ENCODE data around the gene MTA1.

The MTA1 gene

DNA sequence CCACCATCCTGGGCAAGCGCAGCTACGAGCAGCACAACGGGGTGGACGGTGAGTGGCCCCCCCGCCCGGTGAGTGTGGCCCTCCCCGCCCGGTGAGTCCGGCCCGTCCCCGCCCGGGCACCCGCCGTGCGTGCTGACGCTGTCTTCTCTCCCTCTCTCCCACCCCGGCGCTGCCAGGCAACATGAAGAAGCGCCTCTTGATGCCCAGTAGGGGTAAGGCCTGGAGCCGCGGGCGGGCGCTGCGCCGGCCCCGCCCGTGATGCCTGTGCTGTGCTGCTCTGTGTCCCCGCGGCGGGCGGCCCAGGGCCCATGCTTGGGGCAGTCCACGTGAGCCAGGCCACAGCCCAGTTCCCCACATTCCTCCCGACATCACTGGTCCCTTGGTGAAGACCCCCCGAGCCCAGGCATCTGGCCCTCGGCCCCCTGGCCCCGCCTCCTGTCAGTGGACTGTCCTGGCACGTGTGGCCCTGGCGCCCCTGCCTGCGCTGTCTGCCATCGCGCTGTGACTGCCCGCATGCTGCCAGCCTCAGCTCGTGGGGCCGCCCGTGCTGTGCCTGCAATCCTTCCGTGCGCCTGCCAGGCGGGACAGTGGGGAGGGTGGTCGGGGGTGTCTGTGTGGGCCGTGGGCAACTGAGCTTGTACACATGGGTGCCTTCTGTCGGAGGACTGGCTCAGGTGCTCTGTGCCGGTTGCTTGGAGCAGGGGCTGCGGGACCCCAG, 47.1 kb downstream of the MTA1 start:
- Histone ChIP-seq H3K27me3 (no peaks in the 10 kb centered on the region), H3K9ac (no peak overlapping the region), H3K4me1 (peaks cover 60% of the 10 kb centered on the region), H4K20me1 (peaks cover 91% of the 10 kb centered on the region), H3K36me3 (peaks cover 77% of the 10 kb centered on the region), H3K27ac (no peak overlapping the region), H3K4me2 (peak overlapping the region; percentile 100; the same call in 1 of the 2 replicates), H3K4me3 (no peak overlapping the region), H3K9me3 (no peaks in the 10 kb centered on the region)
- no peak for TF ChIP-seq Cebpa-rat (IDR thresholded peaks at IDR 0.05)

- H3K4me1 ChIP-seq: peaks cover 60% of the 10 kb centered on the region
These were observed 47.8 kb downstream of the MTA1 start for GRCh38 chr14:105467249-105467941.

DNA sequence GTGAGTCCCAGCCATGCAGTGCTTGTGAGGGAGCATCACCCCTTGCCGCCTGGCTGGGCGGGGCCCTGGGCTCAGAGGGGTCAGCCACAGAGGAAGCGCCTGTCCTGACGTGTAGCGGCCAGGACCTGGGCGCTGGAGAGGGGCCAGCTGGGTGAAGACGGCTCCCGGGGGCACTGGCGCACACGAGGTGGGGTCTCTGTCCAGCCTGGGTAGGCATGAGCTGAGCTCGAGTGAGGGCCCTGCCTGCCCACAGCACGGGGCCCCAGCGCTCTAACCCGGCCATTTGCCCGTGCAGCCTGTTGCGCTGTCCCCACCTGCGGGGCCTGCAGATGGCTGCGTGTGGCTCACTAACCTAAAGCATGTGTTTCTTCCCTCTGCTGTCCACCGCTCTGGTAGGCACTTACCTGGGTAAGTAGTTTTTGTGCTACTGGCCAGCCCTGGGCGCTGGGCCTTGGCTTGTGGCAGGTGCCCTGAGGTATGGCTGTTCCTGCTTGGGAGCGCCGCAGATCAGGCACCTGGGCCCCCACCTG, 48.4 kb downstream of the MTA1 start:
- H3K27ac ChIP-seq: no peak overlapping the region
- H3K27me3 ChIP-seq: no peaks in the 10 kb centered on the region
- no peaks in the 10 kb centered on the region for H3K9me3 ChIP-seq
- H3K4me3 ChIP-seq: no peak overlapping the region
- peak overlapping the region; percentile 100 for H3K4me2 ChIP-seq
- peaks cover 64% of the 10 kb centered on the region for H3K4me1 ChIP-seq
- no peak for TF ChIP-seq Cebpa-rat (IDR thresholded peaks at IDR 0.05)
- 0 out of 2 replicates have a peak overlapping the region, but pooled peaks have one; percentile 16 for H3K9ac ChIP-seq
- H4K20me1 ChIP-seq: peaks cover 91% of the 10 kb centered on the region
- H3K36me3 ChIP-seq: peaks cover 64% of the 10 kb centered on the region

More at GRCh38 chr14:105467249-105467941, 47.8 kb downstream of the MTA1 start:
- Histone ChIP-seq H3K27me3 (no peaks in the 10 kb centered on the region), H3K27ac (no peak overlapping the region), H3K4me3 (no peak overlapping the region), H3K9me3 (no peaks in the 10 kb centered on the region), H3K9ac (0 out of 2 replicates have a peak overlapping the region, but pooled peaks have one; percentile 16), H3K36me3 (peaks cover 70% of the 10 kb centered on the region), H3K4me2 (peak overlapping the region; percentile 100), H4K20me1 (peaks cover 91% of the 10 kb centered on the region)
- no peak for TF ChIP-seq Cebpa-rat (IDR thresholded peaks at IDR 0.05)

GRCh38 chr14:105468621-105469241, 49.1 kb downstream of the MTA1 start:
- peak overlapping the region; percentile 65 for H3K27ac ChIP-seq
- no peaks in the 10 kb centered on the region for H3K9me3 ChIP-seq
- peaks cover 56% of the 10 kb centered on the region for H3K36me3 ChIP-seq
- H3K27me3 ChIP-seq: no peaks in the 10 kb centered on the region
- 0 out of 2 replicates have a peak overlapping the region, but pooled peaks have one; percentile 28 for H3K4me3 ChIP-seq
- peaks cover 72% of the 10 kb centered on the region for H3K4me1 ChIP-seq
- H4K20me1 ChIP-seq: peaks cover 90% of the 10 kb centered on the region
- H3K4me2 ChIP-seq: peak overlapping the region; percentile 100
- TF ChIP-seq Cebpa-rat (IDR thresholded peaks at IDR 0.05): no peak
- H3K9ac ChIP-seq: peak overlapping the region; percentile 50; the same call in 1 of the 2 replicates

DNA sequence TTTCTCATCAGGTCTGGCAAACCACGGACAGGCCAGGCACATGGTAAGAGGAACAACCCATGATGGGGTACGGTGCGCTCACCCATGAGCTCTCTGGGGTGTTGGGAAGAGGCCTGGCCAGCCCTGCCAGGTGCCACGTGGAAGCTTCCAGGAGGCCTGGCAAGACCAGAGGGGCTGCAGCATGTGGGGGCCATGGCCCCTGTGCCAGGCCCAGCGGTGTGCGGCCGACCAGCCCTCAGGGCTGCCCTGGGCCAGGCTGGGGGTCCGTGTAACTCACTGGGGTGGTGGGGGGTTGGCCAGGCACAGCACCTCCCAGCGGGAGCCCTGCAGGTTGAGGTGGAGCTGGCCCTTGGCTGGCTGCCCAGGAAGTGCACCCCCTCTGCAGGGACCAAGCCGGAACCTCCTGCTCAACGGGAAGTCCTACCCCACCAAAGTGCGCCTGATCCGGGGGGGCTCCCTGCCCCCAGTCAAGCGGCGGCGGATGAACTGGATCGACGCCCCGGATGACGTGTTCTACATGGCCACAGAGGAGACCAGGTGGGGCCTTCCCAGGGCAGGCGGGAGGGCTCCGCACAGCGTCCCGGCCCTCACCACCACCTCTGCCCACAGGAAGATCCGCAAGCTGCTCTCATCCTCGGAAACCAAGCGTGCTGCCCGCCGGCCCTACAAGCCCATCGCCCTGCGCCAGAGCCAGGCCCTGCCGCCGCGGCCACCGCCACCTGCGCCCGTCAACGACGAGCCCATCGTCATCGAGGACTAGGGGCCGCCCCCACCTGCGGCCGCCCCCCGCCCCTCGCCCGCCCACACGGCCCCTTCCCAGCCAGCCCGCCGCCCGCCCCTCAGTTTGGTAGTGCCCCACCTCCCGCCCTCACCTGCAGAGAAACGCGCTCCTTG, 50.1 kb downstream of the MTA1 start:
- peak overlapping the region; percentile 28; the same call in 1 of the 2 replicates for H3K4me3 ChIP-seq
- peaks cover 85% of the 10 kb centered on the region for H4K20me1 ChIP-seq
- H3K27ac ChIP-seq: peak overlapping the region; percentile 77
- H3K9me3 ChIP-seq: no peaks in the 10 kb centered on the region
- H3K9ac ChIP-seq: peak overlapping the region; percentile 50; the same call in 1 of the 2 replicates
- H3K27me3 ChIP-seq: 0 out of 2 replicates have a peak, but pooled peaks cover under 1% of the 10 kb centered on the region
- H3K4me2 ChIP-seq: peak overlapping the region; percentile 100
- peaks cover 47% of the 10 kb centered on the region for H3K36me3 ChIP-seq
- peaks cover 73% of the 10 kb centered on the region for H3K4me1 ChIP-seq
- no peak for TF ChIP-seq Cebpa-rat (IDR thresholded peaks at IDR 0.05)

DNA sequence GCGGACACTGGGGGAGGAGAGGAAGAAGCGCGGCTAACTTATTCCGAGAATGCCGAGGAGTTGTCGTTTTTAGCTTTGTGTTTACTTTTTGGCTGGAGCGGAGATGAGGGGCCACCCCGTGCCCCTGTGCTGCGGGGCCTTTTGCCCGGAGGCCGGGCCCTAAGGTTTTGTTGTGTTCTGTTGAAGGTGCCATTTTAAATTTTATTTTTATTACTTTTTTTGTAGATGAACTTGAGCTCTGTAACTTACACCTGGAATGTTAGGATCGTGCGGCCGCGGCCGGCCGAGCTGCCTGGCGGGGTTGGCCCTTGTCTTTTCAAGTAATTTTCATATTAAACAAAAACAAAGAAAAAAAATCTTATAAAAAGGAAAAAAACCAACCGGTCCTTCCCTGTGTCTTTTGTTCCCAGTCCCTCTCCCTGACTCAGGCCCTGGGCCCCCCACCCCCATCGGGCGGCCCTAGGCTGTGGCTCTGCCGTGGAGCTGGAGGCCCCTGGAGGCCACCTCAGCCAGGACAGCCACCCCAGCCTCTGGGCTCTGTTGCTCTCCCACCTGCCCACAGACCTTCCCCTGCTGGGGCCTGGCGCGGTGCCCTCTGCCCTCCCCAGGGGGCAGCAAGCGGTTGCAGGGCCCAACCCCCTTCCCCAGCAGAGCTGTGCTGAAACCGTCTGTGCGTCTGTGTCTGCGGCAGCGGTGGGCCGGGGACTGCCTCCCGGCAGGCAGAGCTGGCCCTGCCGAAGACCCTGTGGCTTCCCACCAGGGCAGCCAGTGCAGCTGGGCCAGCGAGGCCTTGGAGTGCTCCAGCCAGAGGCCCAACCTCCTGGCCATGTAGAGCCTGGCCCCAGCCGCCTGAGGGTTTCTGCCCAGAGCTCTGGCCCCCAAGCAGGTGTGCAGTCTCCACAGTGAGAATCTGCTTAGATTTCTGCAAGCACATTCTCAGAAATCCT, 51.0 kb downstream of the MTA1 start:
- TF ChIP-seq Cebpa-rat (IDR thresholded peaks at IDR 0.05): no peak
- H3K27ac ChIP-seq: peak overlapping the region; percentile 77
- peaks cover 83% of the 10 kb centered on the region for H3K4me1 ChIP-seq
- peaks cover 85% of the 10 kb centered on the region for H4K20me1 ChIP-seq
- H3K4me2 ChIP-seq: peak overlapping the region; percentile 100
- peak overlapping the region; percentile 68 for H3K9ac ChIP-seq
- H3K27me3 ChIP-seq: peaks cover 9% of the 10 kb centered on the region
- H3K36me3 ChIP-seq: peaks cover 37% of the 10 kb centered on the region
- no peaks in the 10 kb centered on the region for H3K9me3 ChIP-seq
- H3K4me3 ChIP-seq: peak overlapping the region; percentile 56

- peaks cover 30% of the 10 kb centered on the region for H3K36me3 ChIP-seq
- peak overlapping the region; percentile 68 for H3K9ac ChIP-seq
- H4K20me1 ChIP-seq: peaks cover 86% of the 10 kb centered on the region
- H3K4me1 ChIP-seq: peaks cover 90% of the 10 kb centered on the region
- peak overlapping the region; percentile 100 for H3K4me2 ChIP-seq
- TF ChIP-seq Cebpa-rat (IDR thresholded peaks at IDR 0.05): no peak
- no peaks in the 10 kb centered on the region for H3K9me3 ChIP-seq
- H3K27me3 ChIP-seq: peaks cover 17% of the 10 kb centered on the region
- H3K27ac ChIP-seq: peak overlapping the region; percentile 77
- peak overlapping the region; percentile 56 for H3K4me3 ChIP-seq
These were observed 51.7 kb downstream of the MTA1 start for GRCh38 chr14:105471297-105471821.

Measured in BLaER1 (cell line).